ENCODE data around the gene COL20A1.

Gene COL20A1

DNA sequence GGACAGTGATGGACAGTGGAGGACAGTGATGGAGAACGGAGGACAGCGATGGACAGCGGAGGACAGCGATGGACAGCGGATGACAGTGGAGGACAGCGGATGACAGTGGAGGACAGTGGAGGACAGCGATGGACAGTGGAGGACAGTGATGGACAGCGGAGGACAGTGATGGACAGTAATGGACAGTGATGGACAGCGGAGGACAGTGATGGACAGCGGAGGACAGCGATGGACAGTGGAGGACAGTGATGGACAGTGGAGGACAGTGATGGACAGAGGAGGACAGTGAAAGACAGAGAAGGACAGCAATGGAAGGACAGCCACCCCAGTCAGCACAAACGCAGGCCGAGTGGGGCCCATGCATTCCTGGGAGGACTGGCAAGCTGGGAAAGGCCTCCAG lies 35.4 kb upstream of the COL20A1 start:
- no peak for TF ChIP-seq Cebpa-rat (IDR thresholded peaks at IDR 0.05)
- Histone ChIP-seq H3K36me3 (no peaks in the 10 kb centered on the region), H4K20me1 (peaks cover 0 to 87% (median 38%) of the 10 kb centered on the region in 11 experiments; a peak in 15 of 22 replicates), H3K4me1 (peaks cover 53 to 98% (median 95%) of the 10 kb centered on the region in 10 experiments), H3K27me3 (peaks cover 36 to 98% (median 49%) of the 10 kb centered on the region in 11 experiments), H3K4me3 (no peak overlapping the region), H3K9ac (no peak overlapping the region), H3K9me3 (replicated peaks in 1 of 11) (0 out of 22 replicates have a peak, but pooled peaks cover 0 to 5% (median 0%) of the 10 kb centered on the region in 11 experiments), H3K4me2 (peak overlapping the region in 9 of 11 experiments; percentile 58 to 99 (median 90); a peak in 18 of 22 replicates), H3K27ac (no peak overlapping the region)

DNA sequence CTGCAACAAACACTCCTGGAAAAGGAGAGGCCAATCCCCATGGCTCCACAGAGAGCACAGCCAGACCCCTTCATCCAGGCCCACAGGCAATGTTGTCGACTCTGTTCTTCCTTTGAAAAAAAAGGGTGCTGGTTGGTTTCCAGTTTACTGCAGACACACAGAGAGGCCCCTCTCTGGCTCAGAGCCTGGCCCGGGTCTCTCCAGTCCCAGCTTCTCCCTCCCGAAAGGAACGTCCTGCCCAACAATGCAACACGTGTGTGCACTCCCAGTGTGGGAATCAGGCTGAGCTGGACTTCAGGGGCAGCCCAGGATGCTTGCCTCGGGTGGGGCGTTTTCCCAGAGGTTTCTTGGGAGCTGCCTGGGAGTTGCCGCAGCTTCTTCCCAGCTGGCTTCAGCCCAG lies 34.2 kb upstream of the COL20A1 start:
- 0 out of 22 replicates have a peak, but pooled peaks cover 0 to 5% (median 0%) of the 10 kb centered on the region in 11 experiments for H3K9me3 ChIP-seq (replicated peaks in 1 of 11)
- H3K4me3 ChIP-seq, result no peak overlapping the region; a peak in 1 of 20 replicates
- peaks cover 45 to 90% (median 85%) of the 10 kb centered on the region in 10 experiments for H3K4me1 ChIP-seq
- TF ChIP-seq Cebpa-rat (IDR thresholded peaks at IDR 0.05), result no peak
- no peak overlapping the region for H3K9ac ChIP-seq
- H3K27ac ChIP-seq, result no peak overlapping the region
- no peaks in the 10 kb centered on the region for H3K36me3 ChIP-seq
- peaks cover 0 to 79% (median 35%) of the 10 kb centered on the region in 11 experiments; a peak in 14 of 22 replicates for H4K20me1 ChIP-seq
- H3K4me2 ChIP-seq, result peak overlapping the region; percentile 7 to 99 (median 86); a peak in 21 of 22 replicates
- peaks cover 26 to 88% (median 38%) of the 10 kb centered on the region in 11 experiments for H3K27me3 ChIP-seq

- peaks cover 0 to 70% (median 32%) of the 10 kb centered on the region in 11 experiments; a peak in 14 of 22 replicates for H4K20me1 ChIP-seq
- TF ChIP-seq Cebpa-rat (IDR thresholded peaks at IDR 0.05), result no peak
- H3K27ac ChIP-seq, result no peak overlapping the region
- no peaks in the 10 kb centered on the region for H3K36me3 ChIP-seq
- peaks cover 37 to 85% (median 76%) of the 10 kb centered on the region in 10 experiments for H3K4me1 ChIP-seq
- 0 out of 22 replicates have a peak, but pooled peaks cover 0 to 5% (median 0%) of the 10 kb centered on the region in 11 experiments for H3K9me3 ChIP-seq (replicated peaks in 1 of 11)
- H3K27me3 ChIP-seq, result peaks cover 21 to 81% (median 28%) of the 10 kb centered on the region in 11 experiments
- peak overlapping the region in 2 of 11 experiments; percentile 14 to 31; a peak in 3 of 22 replicates for H3K9ac ChIP-seq
- H3K4me2 ChIP-seq, result peak overlapping the region; percentile 7 to 99 (median 86); a peak in 18 of 22 replicates
- no peak overlapping the region for H3K4me3 ChIP-seq
Measured at GRCh38 chr20:63259734-63260460, 33.1 kb upstream of the COL20A1 start.

DNA sequence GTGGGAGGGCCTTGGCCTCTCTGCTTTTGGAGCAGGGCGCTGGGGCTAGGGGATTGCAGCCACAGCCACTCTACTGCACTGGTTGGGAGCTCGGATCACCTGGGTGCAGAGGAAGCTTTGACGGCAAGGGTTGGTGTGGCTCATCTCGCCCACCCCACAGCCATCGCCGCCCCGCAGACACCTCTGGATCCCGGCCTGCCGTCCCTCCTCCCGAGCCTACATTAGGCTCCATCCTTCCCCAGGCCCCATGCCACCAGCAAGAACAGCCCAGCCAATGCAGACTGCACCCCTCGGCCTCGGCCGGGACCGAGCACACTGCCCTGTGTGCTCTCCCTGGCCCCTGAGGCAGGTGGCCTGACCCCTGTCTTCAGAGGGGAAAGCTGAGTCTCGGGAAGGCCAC lies 32.5 kb upstream of the COL20A1 start:
- H3K4me1 ChIP-seq, result peaks cover 33 to 78% (median 70%) of the 10 kb centered on the region in 10 experiments
- H3K9me3 ChIP-seq (replicated peaks in 1 of 11), result 0 out of 22 replicates have a peak, but pooled peaks cover 0 to 5% (median 0%) of the 10 kb centered on the region in 11 experiments
- H3K4me3 ChIP-seq, result no peak overlapping the region
- H3K4me2 ChIP-seq, result peak overlapping the region in 9 of 11 experiments; percentile 58 to 99 (median 90); a peak in 18 of 22 replicates
- peak overlapping the region in 4 of 11 experiments; percentile 4 to 31 (median 30); a peak in 3 of 22 replicates for H3K9ac ChIP-seq
- no peak for TF ChIP-seq Cebpa-rat (IDR thresholded peaks at IDR 0.05)
- H3K36me3 ChIP-seq, result no peaks in the 10 kb centered on the region
- H3K27ac ChIP-seq, result no peak overlapping the region
- peaks cover 0 to 64% (median 26%) of the 10 kb centered on the region in 11 experiments; a peak in 14 of 22 replicates for H4K20me1 ChIP-seq
- H3K27me3 ChIP-seq, result peaks cover 15 to 75% (median 21%) of the 10 kb centered on the region in 11 experiments

DNA sequence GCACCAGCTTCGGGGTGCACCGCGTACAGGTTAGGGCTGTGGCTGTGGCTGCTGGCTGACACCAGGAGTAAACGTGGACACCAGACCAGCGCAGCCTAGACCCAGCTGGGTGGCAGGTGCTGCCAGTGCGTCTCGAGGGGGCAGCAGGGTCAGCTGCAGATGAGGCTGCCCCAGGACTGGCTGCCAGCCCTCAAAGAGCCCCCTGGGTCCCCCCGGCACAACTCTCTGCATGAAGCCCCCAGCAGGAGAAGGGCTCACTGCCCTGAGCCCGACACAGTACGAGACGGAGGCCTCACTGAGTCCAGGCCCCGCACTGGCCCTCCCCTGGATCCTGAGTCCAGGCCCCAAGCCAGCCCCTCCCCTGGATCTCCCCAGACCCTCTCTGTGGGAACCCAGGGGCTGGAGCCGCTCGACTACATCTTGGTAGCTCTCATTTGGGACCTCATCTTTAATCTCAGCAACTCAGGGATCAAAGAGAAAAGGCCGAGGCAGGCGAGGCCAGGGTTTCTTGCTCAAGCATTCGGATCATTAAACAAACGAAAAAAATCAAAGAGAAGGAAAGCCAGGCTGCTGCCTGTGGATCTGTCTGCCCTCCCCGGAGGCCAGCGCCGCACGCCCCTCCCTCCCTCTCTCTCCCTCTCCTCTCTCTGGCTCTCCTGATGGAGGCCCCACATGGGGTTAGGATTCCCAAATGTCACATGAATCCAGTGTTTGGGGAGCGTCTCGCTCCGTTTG lies 31.8 kb upstream of the COL20A1 start:
- H3K4me3 ChIP-seq, result 0 out of 20 replicates have a peak overlapping the region, but pooled peaks of 1 of the 10 experiments have one; percentile 2
- H3K36me3 ChIP-seq, result no peaks in the 10 kb centered on the region
- H3K9ac ChIP-seq, result peak overlapping the region in 4 of 11 experiments; percentile 4 to 32 (median 30); a peak in 6 of 22 replicates
- H3K27ac ChIP-seq, result no peak overlapping the region
- H3K27me3 ChIP-seq, result peaks cover 8 to 68% (median 14%) of the 10 kb centered on the region in 11 experiments
- peak overlapping the region; percentile 3 to 99 (median 86); a peak in 18 of 22 replicates for H3K4me2 ChIP-seq
- TF ChIP-seq Cebpa-rat (IDR thresholded peaks at IDR 0.05), result no peak
- 0 out of 22 replicates have a peak, but pooled peaks cover 0 to 5% (median 0%) of the 10 kb centered on the region in 11 experiments for H3K9me3 ChIP-seq (replicated peaks in 1 of 11)
- peaks cover 33 to 71% (median 63%) of the 10 kb centered on the region in 10 experiments for H3K4me1 ChIP-seq
- H4K20me1 ChIP-seq, result peaks cover 0 to 57% (median 23%) of the 10 kb centered on the region in 11 experiments; a peak in 14 of 22 replicates

DNA sequence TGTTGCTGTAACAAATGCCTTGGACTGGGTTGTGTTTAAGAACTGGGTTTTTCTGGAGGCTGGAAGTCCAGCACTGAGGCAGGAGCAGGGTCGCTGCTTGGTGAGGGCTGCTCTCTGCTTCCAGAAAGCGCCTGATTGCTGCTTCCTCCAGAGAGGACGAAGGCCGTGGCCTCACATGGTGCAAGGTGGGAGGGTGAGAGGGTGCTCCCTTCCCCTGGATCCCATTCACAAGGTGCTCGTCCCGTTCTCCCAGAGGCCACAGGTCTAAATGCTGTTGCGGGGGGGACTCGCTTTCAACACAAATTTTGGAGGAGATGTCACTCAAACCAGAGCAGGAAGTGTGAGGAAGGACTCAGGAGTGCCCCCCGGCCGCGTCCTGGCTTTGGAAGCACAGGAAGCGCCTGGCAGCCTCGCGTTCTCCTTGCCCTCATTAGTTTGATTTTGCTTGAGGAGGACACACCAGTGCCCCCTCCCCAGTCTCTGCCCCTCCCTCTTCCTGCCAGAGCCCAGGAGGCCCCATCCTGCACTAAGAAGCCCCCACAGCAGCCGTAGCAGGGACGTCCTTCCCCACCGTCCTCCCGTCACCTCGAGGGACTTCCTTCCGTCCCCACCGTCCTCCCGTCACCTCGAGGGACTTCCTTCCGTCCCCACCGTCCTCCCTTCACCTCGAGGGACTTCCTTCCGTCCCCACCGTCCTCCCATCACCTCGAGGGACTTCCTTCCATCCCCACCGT lies 31.0 kb upstream of the COL20A1 start:
- Histone ChIP-seq H3K27me3 (peaks cover 2 to 61% (median 7%) of the 10 kb centered on the region in 11 experiments; a peak in 15 of 22 replicates), H3K27ac (no peak overlapping the region)

GRCh38 chr20:63262836-63263235 lies 30.1 kb upstream of the COL20A1 start:
- H3K27me3 ChIP-seq, result peaks cover 0 to 55% (median 5%) of the 10 kb centered on the region in 11 experiments; a peak in 14 of 22 replicates

More for the DNA sequence above, 31.0 kb upstream of the COL20A1 start:
- TF ChIP-seq Cebpa-rat (IDR thresholded peaks at IDR 0.05), result no peak
- Histone ChIP-seq H4K20me1 (peaks cover 0 to 50% (median 22%) of the 10 kb centered on the region in 11 experiments; a peak in 14 of 22 replicates), H3K4me3 (0 out of 20 replicates have a peak overlapping the region, but pooled peaks of 1 of the 10 experiments have one; percentile 2), H3K4me1 (peaks cover 33 to 64% (median 56%) of the 10 kb centered on the region in 10 experiments), H3K4me2 (peak overlapping the region; percentile 3 to 99 (median 86); a peak in 21 of 22 replicates), H3K9me3 (replicated peaks in 1 of 11) (0 out of 22 replicates have a peak, but pooled peaks cover 0 to 5% (median 0%) of the 10 kb centered on the region in 11 experiments), H3K36me3 (no peaks in the 10 kb centered on the region), H3K9ac (peak overlapping the region in 3 of 11 experiments; percentile 29 to 32 (median 31); a peak in 2 of 22 replicates)

More at GRCh38 chr20:63262836-63263235, 30.1 kb upstream of the COL20A1 start:
- no peaks in the 10 kb centered on the region for H3K36me3 ChIP-seq
- peaks cover 0 to 42% (median 22%) of the 10 kb centered on the region in 11 experiments; a peak in 14 of 22 replicates for H4K20me1 ChIP-seq
- H3K27ac ChIP-seq, result no peak overlapping the region
- no peak overlapping the region for H3K4me3 ChIP-seq
- H3K9ac ChIP-seq, result no peak overlapping the region
- no peak for TF ChIP-seq Cebpa-rat (IDR thresholded peaks at IDR 0.05)
- peak overlapping the region in 4 of 11 experiments; percentile 15 to 99 (median 58); a peak in 3 of 22 replicates for H3K4me2 ChIP-seq
- H3K9me3 ChIP-seq (replicated peaks in 1 of 11), result 0 out of 22 replicates have a peak, but pooled peaks cover 0 to 5% (median 0%) of the 10 kb centered on the region in 11 experiments
- H3K4me1 ChIP-seq, result peaks cover 33 to 64% (median 55%) of the 10 kb centered on the region in 10 experiments

All from BLaER1 treated with 17β-estradiol and CSF1 and Interleukin-3, amounts not matched to agents 10 nM and 100 nM (cell line).